Myocyte (in vitro differentiated cells): ENCODE data around the gene FGFR4. TPM values are rescaled to one million over a fixed set of nuclear protein-coding genes. Genes with fewer than 3 reads are reported as not detected.

Source experiments
- DNase-seq: peaks from one replicate; pipeline ENCODE4 v3.0.0-alpha.2; 2012; ENCODE audit warnings: low read depth
- total RNA-seq: library from RNA; depleted of rRNA; stranded (reverse); fragments of >200 nt; gene quantifications from 2 replicates; pipeline ENCODE4 v1.2.3, GENCODE V29; 2014

Gene FGFR4
- total RNA-seq, 1 donor from 2014 or later, result 128 TPM

GRCh38 chr5:177131019-177131320 is 44.3 kb downstream of the FGFR4 start:
- DNase-seq, result no peak

- no peak for DNase-seq
Observed at GRCh38 chr5:177131352-177132135, 44.8 kb downstream of the FGFR4 start.

GRCh38 chr5:177132136-177133095 is 45.7 kb downstream of the FGFR4 start:
- DNase-seq, result no peak

- peak; percentile 85 for DNase-seq
Observed at GRCh38 chr5:177133096-177133852, 46.6 kb downstream of the FGFR4 start, which contains the start of gene NSD1. Gene NSD1 (plus strand): TSS chr5:177133773. CDS start chr5:177135104, 1,331 bp downstream.

- peak; percentile 64 for DNase-seq
Observed at GRCh38 chr5:177133853-177134696, 47.4 kb downstream of the FGFR4 start.

- DNase-seq, result no peak
Observed at GRCh38 chr5:177134697-177135225, 48.0 kb downstream of the FGFR4 start.

- no peak for DNase-seq
Observed at GRCh38 chr5:177140312-177140711, 53.6 kb downstream of the FGFR4 start.

GRCh38 chr5:177141496-177141895 is 54.8 kb downstream of the FGFR4 start:
- no peak for DNase-seq

GRCh38 chr5:177142098-177142611 is 55.4 kb downstream of the FGFR4 start:
- no peak for DNase-seq

- no peak for DNase-seq
Observed at GRCh38 chr5:177142778-177143177, 56.1 kb downstream of the FGFR4 start.

- DNase-seq, result no peak
Observed at GRCh38 chr5:177146891-177147638, 60.4 kb downstream of the FGFR4 start.

Other genes starting within 250 kb of the FGFR4 start
- not detected in 2 replicates for gene HK3, start 187.6 kb upstream of the FGFR4 start, total RNA-seq
- gene UIMC1, start 80.1 kb upstream of the FGFR4 start, total RNA-seq, result 23.3 and 25.8 TPM in 2 replicates
- 13.4 and 15.0 TPM in 2 replicates for gene ZNF346, start 64.2 kb upstream of the FGFR4 start, total RNA-seq
- 37.0 and 39.6 TPM in 2 replicates for gene NSD1, start 46.9 kb downstream of the FGFR4 start, total RNA-seq
- 42.6 and 66.3 TPM in 2 replicates for gene RAB24, start 216.8 kb downstream of the FGFR4 start, total RNA-seq
- gene PRELID1, start 216.9 kb downstream of the FGFR4 start, total RNA-seq, result 161 and 219 TPM in 2 replicates
- gene MXD3, start 225.0 kb downstream of the FGFR4 start, total RNA-seq, result 6.4 and 10.8 TPM in 2 replicates